Spleen (tissue), 7 donors: ENCODE data around the gene PKIG.

Experiments used
- POLR2A ChIP-seq, 3 donors: fragments of 450-650 bp; IDR thresholded peaks; one replicate each; pipeline ENCODE4 v1.5.1; 2017; ENCODE audit warnings: antibody characterized with exemption in 3 of 3, mild to moderate bottlenecking in 1 of 3
- POLR2AphosphoS5 ChIP-seq, 3 donors: sonication (generic); formaldehyde crosslinking; IDR thresholded peaks; one replicate each; pipeline ENCODE4 v1.5.1; 2017; ENCODE audit warnings: antibody characterized with exemption in 3 of 3
- TF ChIP-seq, protein P1 (sequence below), 11 experiments: fragments of 200-600 bp in 7 of 11; fragments of 450-650 bp in 4 of 11; sonication (generic) in 4 of 11; IDR thresholded peaks in 8 of 11; conservative IDR thresholded peaks in 3 of 11; 1 replicate in 7 of 11; 2 replicates in 4 of 11; pipeline versions ENCODE4 v1.4.0 to v1.8.0; 2016 to 2021; ENCODE audit warnings: antibody characterized with exemption in 11 of 11, inconsistent platforms in 4 of 11, mild to moderate bottlenecking in 1 of 11
- donor health status: DM: no; HTN: no; CAD: no; lungs with moderate emphysema.
- donor health status: DM: no; HTN: no; CAD: no.
- donor health status: DM: no; HTN: no; CAD: no.

DNA sequence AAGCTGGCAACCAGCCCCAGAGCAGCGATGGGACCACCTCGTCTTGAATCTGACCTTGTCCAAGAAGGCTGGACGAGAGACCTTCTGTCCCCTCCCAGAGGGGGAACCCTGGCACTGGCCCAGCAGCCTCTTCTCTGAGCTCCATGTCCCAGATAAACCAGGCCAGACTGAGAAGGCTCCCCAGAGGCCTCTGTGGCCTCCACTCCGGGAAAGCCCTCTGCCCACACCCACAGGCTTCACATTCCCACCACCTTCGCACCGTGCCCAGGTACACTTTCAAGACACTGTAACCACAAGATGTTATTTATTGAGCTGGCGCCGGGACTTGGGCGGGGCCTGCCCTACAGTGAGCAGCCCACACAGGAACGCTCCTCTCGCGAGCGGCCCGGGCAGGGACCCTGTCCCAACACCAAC lies 35.9 kb downstream of the PKIG start:
- TF ChIP-seq, protein P1, sequence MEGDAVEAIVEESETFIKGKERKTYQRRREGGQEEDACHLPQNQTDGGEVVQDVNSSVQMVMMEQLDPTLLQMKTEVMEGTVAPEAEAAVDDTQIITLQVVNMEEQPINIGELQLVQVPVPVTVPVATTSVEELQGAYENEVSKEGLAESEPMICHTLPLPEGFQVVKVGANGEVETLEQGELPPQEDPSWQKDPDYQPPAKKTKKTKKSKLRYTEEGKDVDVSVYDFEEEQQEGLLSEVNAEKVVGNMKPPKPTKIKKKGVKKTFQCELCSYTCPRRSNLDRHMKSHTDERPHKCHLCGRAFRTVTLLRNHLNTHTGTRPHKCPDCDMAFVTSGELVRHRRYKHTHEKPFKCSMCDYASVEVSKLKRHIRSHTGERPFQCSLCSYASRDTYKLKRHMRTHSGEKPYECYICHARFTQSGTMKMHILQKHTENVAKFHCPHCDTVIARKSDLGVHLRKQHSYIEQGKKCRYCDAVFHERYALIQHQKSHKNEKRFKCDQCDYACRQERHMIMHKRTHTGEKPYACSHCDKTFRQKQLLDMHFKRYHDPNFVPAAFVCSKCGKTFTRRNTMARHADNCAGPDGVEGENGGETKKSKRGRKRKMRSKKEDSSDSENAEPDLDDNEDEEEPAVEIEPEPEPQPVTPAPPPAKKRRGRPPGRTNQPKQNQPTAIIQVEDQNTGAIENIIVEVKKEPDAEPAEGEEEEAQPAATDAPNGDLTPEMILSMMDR (IDR thresholded peaks at IDR 0.05 in 8 of 11, conservative IDR thresholded peaks at IDR 0.05 in 3 of 11), result no peak
- no peak for TF ChIP-seq POLR2A (IDR thresholded peaks at IDR 0.05)
- peak in 1 of 3 donors; percentile 37 for TF ChIP-seq POLR2AphosphoS5 (IDR thresholded peaks at IDR 0.05)
